ENCODE measurements around the gene POLA1.

Gene POLA1

GRCh38 chrX:24955372-24955930 is 261.7 kb downstream of the POLA1 start:
- ChIA-PET CTCF (interaction anchor here (0.7 kb wide), 1 partner anchor 11 kb away, joined by 3 read pairs; no protein-coding TSS in a partner anchor), POLR2A (no interaction called here)
- Histone ChIP-seq H3K4me3 (ENCODE audit: control insufficient read depth in 1 of 7, extremely low read depth in 1 of 7, insufficient read depth in 4 of 7, low read depth in 2 of 7, low read length in 6 of 7) (no peak overlapping the region), H3K36me3 (ENCODE audit: control insufficient read depth in 4 of 4, insufficient read depth in 4 of 4, low read length in 3 of 4) (no peaks in the 10 kb centered on the region), H3K27ac (ENCODE audit: insufficient read depth in 1 of 2, low read depth in 1 of 2, low read length in 2 of 2, poor library complexity in 1 of 2, severe bottlenecking in 2 of 2) (no peak overlapping the region), H3K9me3 (ENCODE audit: control extremely low read depth in 1 of 5, control insufficient read depth in 4 of 5, insufficient read depth in 2 of 5, low read depth in 1 of 5, low read length in 4 of 5) (no peaks in the 10 kb centered on the region), H3K4me1 (ENCODE audit: control extremely low read depth in 1 of 4, control insufficient read depth in 4 of 4, insufficient read depth in 4 of 4, low read length in 3 of 4) (no peaks in the 10 kb centered on the region), H3K27me3 (replicated peaks in 2 of 5; ENCODE audit: control insufficient read depth in 4 of 5, insufficient read depth in 5 of 5, low read length in 4 of 5) (no peaks in the 10 kb centered on the region)
- no peak for DNase-seq
- WGBS (ENCODE audit: insufficient coverage) = 82% methylated on average over 2 of the region's 2 CpGs

- Histone ChIP-seq H3K27ac (ENCODE audit: insufficient read depth in 1 of 2, low read depth in 1 of 2, low read length in 2 of 2, poor library complexity in 1 of 2, severe bottlenecking in 2 of 2) (no peak overlapping the region), H3K27me3 (replicated peaks in 2 of 5; ENCODE audit: control insufficient read depth in 4 of 5, insufficient read depth in 5 of 5, low read length in 4 of 5) (no peaks in the 10 kb centered on the region), H3K9me3 (ENCODE audit: control extremely low read depth in 1 of 5, control insufficient read depth in 4 of 5, insufficient read depth in 2 of 5, low read depth in 1 of 5, low read length in 4 of 5) (no peaks in the 10 kb centered on the region), H3K4me1 (ENCODE audit: control extremely low read depth in 1 of 4, control insufficient read depth in 4 of 4, insufficient read depth in 4 of 4, low read length in 3 of 4) (no peaks in the 10 kb centered on the region), H3K4me3 (ENCODE audit: control insufficient read depth in 1 of 7, extremely low read depth in 1 of 7, insufficient read depth in 4 of 7, low read depth in 2 of 7, low read length in 6 of 7) (no peak overlapping the region), H3K36me3 (ENCODE audit: control insufficient read depth in 4 of 4, insufficient read depth in 4 of 4, low read length in 3 of 4) (no peaks in the 10 kb centered on the region)
- POLR2A ChIA-PET = no interaction called here
- CTCF ChIA-PET = no interaction called here
- no peak for DNase-seq
Measured at GRCh38 chrX:24956828-24957227, 263.1 kb downstream of the POLA1 start.

GRCh38 chrX:24961809-24962208 is 268.1 kb downstream of the POLA1 start:
- Histone ChIP-seq H3K27ac (ENCODE audit: insufficient read depth in 1 of 2, low read depth in 1 of 2, low read length in 2 of 2, poor library complexity in 1 of 2, severe bottlenecking in 2 of 2) (no peak overlapping the region), H3K9me3 (ENCODE audit: control extremely low read depth in 1 of 5, control insufficient read depth in 4 of 5, insufficient read depth in 2 of 5, low read depth in 1 of 5, low read length in 4 of 5) (no peaks in the 10 kb centered on the region), H3K4me3 (ENCODE audit: control insufficient read depth in 1 of 7, extremely low read depth in 1 of 7, insufficient read depth in 4 of 7, low read depth in 2 of 7, low read length in 6 of 7) (no peak overlapping the region), H3K36me3 (ENCODE audit: control insufficient read depth in 4 of 4, insufficient read depth in 4 of 4, low read length in 3 of 4) (no peaks in the 10 kb centered on the region), H3K27me3 (replicated peaks in 2 of 5; ENCODE audit: control insufficient read depth in 4 of 5, insufficient read depth in 5 of 5, low read length in 4 of 5) (no peaks in the 10 kb centered on the region), H3K4me1 (ENCODE audit: control extremely low read depth in 1 of 4, control insufficient read depth in 4 of 4, insufficient read depth in 4 of 4, low read length in 3 of 4) (no peaks in the 10 kb centered on the region)
- ChIA-PET POLR2A (no interaction called here), CTCF (interaction anchor here (0.7 kb wide), 1 partner anchor 209 kb away, joined by 3 read pairs; no protein-coding TSS in a partner anchor)
- WGBS (ENCODE audit: insufficient coverage) = no CpG with 5 or more reads among the region's 1 CpG
- DNase-seq = no peak

GRCh38 chrX:24963823-24964222 is 270.1 kb downstream of the POLA1 start:
- POLR2A ChIA-PET = no interaction called here
- no peaks in the 10 kb centered on the region for H3K9me3 ChIP-seq (ENCODE audit: control extremely low read depth in 1 of 5, control insufficient read depth in 4 of 5, insufficient read depth in 2 of 5, low read depth in 1 of 5, low read length in 4 of 5)
- H3K27ac ChIP-seq (ENCODE audit: insufficient read depth in 1 of 2, low read depth in 1 of 2, low read length in 2 of 2, poor library complexity in 1 of 2, severe bottlenecking in 2 of 2) = no peak overlapping the region
- CTCF ChIA-PET = no interaction called here
- H3K4me3 ChIP-seq (ENCODE audit: control insufficient read depth in 1 of 7, extremely low read depth in 1 of 7, insufficient read depth in 4 of 7, low read depth in 2 of 7, low read length in 6 of 7) = no peak overlapping the region
- no peaks in the 10 kb centered on the region for H3K4me1 ChIP-seq (ENCODE audit: control extremely low read depth in 1 of 4, control insufficient read depth in 4 of 4, insufficient read depth in 4 of 4, low read length in 3 of 4)
- 100% methylated on average over 1 of the region's 2 CpGs for WGBS (ENCODE audit: insufficient coverage)
- DNase-seq = no peak
- H3K36me3 ChIP-seq (ENCODE audit: control insufficient read depth in 4 of 4, insufficient read depth in 4 of 4, low read length in 3 of 4) = no peaks in the 10 kb centered on the region
- no peaks in the 10 kb centered on the region for H3K27me3 ChIP-seq (replicated peaks in 2 of 5; ENCODE audit: control insufficient read depth in 4 of 5, insufficient read depth in 5 of 5, low read length in 4 of 5)

GRCh38 chrX:24965372-24965771 is 271.7 kb downstream of the POLA1 start:
- CTCF ChIA-PET = no interaction called here
- POLR2A ChIA-PET = no interaction called here
- WGBS (ENCODE audit: insufficient coverage) = no CpG with 5 or more reads among the region's 1 CpG

GRCh38 chrX:24969812-24970211 is 276.1 kb downstream of the POLA1 start:
- H3K4me3 ChIP-seq (ENCODE audit: control insufficient read depth in 1 of 7, extremely low read depth in 1 of 7, insufficient read depth in 4 of 7, low read depth in 2 of 7, low read length in 6 of 7) = no peak overlapping the region
- DNase-seq = no peak
- H3K4me1 ChIP-seq (ENCODE audit: control extremely low read depth in 1 of 4, control insufficient read depth in 4 of 4, insufficient read depth in 4 of 4, low read length in 3 of 4) = no peaks in the 10 kb centered on the region
- POLR2A ChIA-PET = no interaction called here
- no peaks in the 10 kb centered on the region for H3K27me3 ChIP-seq (replicated peaks in 2 of 5; ENCODE audit: control insufficient read depth in 4 of 5, insufficient read depth in 5 of 5, low read length in 4 of 5)
- no peaks in the 10 kb centered on the region for H3K9me3 ChIP-seq (ENCODE audit: control extremely low read depth in 1 of 5, control insufficient read depth in 4 of 5, insufficient read depth in 2 of 5, low read depth in 1 of 5, low read length in 4 of 5)
- no peaks in the 10 kb centered on the region for H3K36me3 ChIP-seq (ENCODE audit: control insufficient read depth in 4 of 4, insufficient read depth in 4 of 4, low read length in 3 of 4)
- CTCF ChIA-PET = no interaction called here
- no peak overlapping the region for H3K27ac ChIP-seq (ENCODE audit: insufficient read depth in 1 of 2, low read depth in 1 of 2, low read length in 2 of 2, poor library complexity in 1 of 2, severe bottlenecking in 2 of 2)
- WGBS (ENCODE audit: insufficient coverage) = 92% methylated on average over 3 of the region's 5 CpGs

More at GRCh38 chrX:24965372-24965771, 271.7 kb downstream of the POLA1 start:
- no peaks in the 10 kb centered on the region for H3K36me3 ChIP-seq (ENCODE audit: control insufficient read depth in 4 of 4, insufficient read depth in 4 of 4, low read length in 3 of 4)
- no peak overlapping the region for H3K4me3 ChIP-seq (ENCODE audit: control insufficient read depth in 1 of 7, extremely low read depth in 1 of 7, insufficient read depth in 4 of 7, low read depth in 2 of 7, low read length in 6 of 7)
- no peaks in the 10 kb centered on the region for H3K4me1 ChIP-seq (ENCODE audit: control extremely low read depth in 1 of 4, control insufficient read depth in 4 of 4, insufficient read depth in 4 of 4, low read length in 3 of 4)
- H3K9me3 ChIP-seq (ENCODE audit: control extremely low read depth in 1 of 5, control insufficient read depth in 4 of 5, insufficient read depth in 2 of 5, low read depth in 1 of 5, low read length in 4 of 5) = no peaks in the 10 kb centered on the region
- DNase-seq = no peak
- no peaks in the 10 kb centered on the region for H3K27me3 ChIP-seq (replicated peaks in 2 of 5; ENCODE audit: control insufficient read depth in 4 of 5, insufficient read depth in 5 of 5, low read length in 4 of 5)
- no peak overlapping the region for H3K27ac ChIP-seq (ENCODE audit: insufficient read depth in 1 of 2, low read depth in 1 of 2, low read length in 2 of 2, poor library complexity in 1 of 2, severe bottlenecking in 2 of 2)

- H3K4me1 ChIP-seq (ENCODE audit: control extremely low read depth in 1 of 4, control insufficient read depth in 4 of 4, insufficient read depth in 4 of 4, low read length in 3 of 4) = no peaks in the 10 kb centered on the region
- no peak for DNase-seq
- ChIA-PET POLR2A (no interaction called here), CTCF (no interaction called here)
- no peak overlapping the region for H3K4me3 ChIP-seq (ENCODE audit: control insufficient read depth in 1 of 7, extremely low read depth in 1 of 7, insufficient read depth in 4 of 7, low read depth in 2 of 7, low read length in 6 of 7)
- no peaks in the 10 kb centered on the region for H3K9me3 ChIP-seq (ENCODE audit: control extremely low read depth in 1 of 5, control insufficient read depth in 4 of 5, insufficient read depth in 2 of 5, low read depth in 1 of 5, low read length in 4 of 5)
- no peaks in the 10 kb centered on the region for H3K27me3 ChIP-seq (replicated peaks in 2 of 5; ENCODE audit: control insufficient read depth in 4 of 5, insufficient read depth in 5 of 5, low read length in 4 of 5)
- no peaks in the 10 kb centered on the region for H3K36me3 ChIP-seq (ENCODE audit: control insufficient read depth in 4 of 4, insufficient read depth in 4 of 4, low read length in 3 of 4)
- no peak overlapping the region for H3K27ac ChIP-seq (ENCODE audit: insufficient read depth in 1 of 2, low read depth in 1 of 2, low read length in 2 of 2, poor library complexity in 1 of 2, severe bottlenecking in 2 of 2)
- WGBS (ENCODE audit: insufficient coverage) = 100% methylated on average over 2 of the region's 3 CpGs
Measured at GRCh38 chrX:24979081-24979480, 285.4 kb downstream of the POLA1 start.

Data from common myeloid progenitor, CD34-positive (primary cell).